Liver (tissue), 9 donors: ENCODE results near the gene NAPSA. TPM values are rescaled to one million over a fixed set of nuclear protein-coding genes. Genes with fewer than 3 reads are reported as not detected.
A peak's percentile ranks its signal among the peaks of the same experiment; 100 is the strongest.
"Not testable (repeated sequence)": the region's sequence is repeated elsewhere in the genome, so short reads cannot be mapped to it uniquely, and the experiment has no call there.

Experiments used
- DNase-seq: peaks from one replicate; pipeline ENCODE4 v3.0.0-alpha.2; 2017; ENCODE audit warnings: low spot score
- H3K27ac ChIP-seq, 2 donors: one replicate each; pipeline ENCODE4 v1.7.0; 2013; ENCODE audit warnings: inconsistent platforms in 2 of 2, low read length in 2 of 2, control low read depth in 1 of 2, low read depth in 1 of 2, mild to moderate bottlenecking in 1 of 2
- H3K27me3 ChIP-seq, 4 donors: one replicate each; pipeline versions ENCODE4 v1.6.1 to v1.7.0; 2013; ENCODE audit warnings: low read length in 3 of 4, inconsistent platforms in 1 of 4, mild to moderate bottlenecking in 1 of 4, moderate library complexity in 1 of 4; ENCODE audit not compliant: control insufficient read depth in 4 of 4, insufficient read depth in 4 of 4
- H3K36me3 ChIP-seq, 4 donors: one replicate each; pipeline versions ENCODE4 v1.6.1 to v1.7.0; 2013; ENCODE audit warnings: low read length in 3 of 4, mild to moderate bottlenecking in 3 of 4, low read depth in 1 of 4, moderate library complexity in 1 of 4; ENCODE audit not compliant: control insufficient read depth in 4 of 4, insufficient read depth in 3 of 4
- H3K4me1 ChIP-seq, 4 donors: one replicate each; pipeline versions ENCODE4 v1.6.1 to v1.7.0; 2013; ENCODE audit warnings: low read length in 3 of 4, mild to moderate bottlenecking in 3 of 4, moderate library complexity in 1 of 4; ENCODE audit not compliant: control insufficient read depth in 4 of 4, insufficient read depth in 4 of 4
- H3K4me3 ChIP-seq, 3 donors: one replicate each; pipeline versions ENCODE4 v1.6.1 to v1.7.0; 2013; ENCODE audit warnings: low read length in 3 of 3, control low read depth in 1 of 3, low read depth in 1 of 3, mild to moderate bottlenecking in 1 of 3
- H3K9ac ChIP-seq, 2 donors: one replicate each; pipeline ENCODE4 v1.7.0; 2013; ENCODE audit warnings: low read length in 2 of 2, mild to moderate bottlenecking in 2 of 2, moderate library complexity in 2 of 2, control low read depth in 1 of 2, low read depth in 1 of 2
- H3K9me3 ChIP-seq, 4 donors: one replicate each; pipeline versions ENCODE4 v1.6.1 to v1.7.0; 2013; ENCODE audit warnings: low read length in 3 of 4; ENCODE audit not compliant: control insufficient read depth in 4 of 4
- GABPA ChIP-seq, 2 donors: IDR thresholded peaks in 1 of 2; conservative IDR thresholded peaks in 1 of 2; 2 replicates each; pipeline ENCODE4 v1.6.1; 2016; ENCODE audit warnings: antibody characterized with exemption in 2 of 2, mild to moderate bottlenecking in 1 of 2, moderate library complexity in 1 of 2
- HNF4A ChIP-seq, 2 donors: conservative IDR thresholded peaks; 2 replicates each; pipeline ENCODE4 v1.6.1; 2016; ENCODE audit warnings: antibody characterized with exemption in 2 of 2, mild to moderate bottlenecking in 2 of 2
- HNF4G ChIP-seq: IDR thresholded peaks from 2 replicates; pipeline ENCODE4 v1.6.1; 2016; ENCODE audit warnings: antibody characterized with exemption
- MAX ChIP-seq: IDR thresholded peaks from 2 replicates; pipeline ENCODE4 v1.6.1; 2016; ENCODE audit warnings: antibody characterized with exemption
- NR2F2 ChIP-seq: IDR thresholded peaks from 2 replicates; pipeline ENCODE4 v1.6.1; 2016; ENCODE audit warnings: antibody characterized with exemption
- RAD21 ChIP-seq, 2 donors: IDR thresholded peaks; 2 replicates each; pipeline ENCODE4 v1.6.1; 2016; ENCODE audit warnings: antibody characterized with exemption in 2 of 2, mild to moderate bottlenecking in 2 of 2
- REST ChIP-seq: IDR thresholded peaks from 2 replicates; pipeline ENCODE4 v1.6.1; 2016; ENCODE audit warnings: antibody characterized with exemption, mild to moderate bottlenecking
- RXRA ChIP-seq, 2 donors: IDR thresholded peaks; 2 replicates each; pipeline ENCODE4 v1.6.1; 2017 to 2018; ENCODE audit warnings: antibody characterized with exemption in 2 of 2, mild to moderate bottlenecking in 1 of 2
- SP1 ChIP-seq: IDR thresholded peaks from 2 replicates; pipeline ENCODE4 v1.6.1; 2018; ENCODE audit warnings: antibody characterized with exemption, mild to moderate bottlenecking
- YY1 ChIP-seq: IDR thresholded peaks from 2 replicates; pipeline ENCODE4 v1.6.1; 2016; ENCODE audit warnings: antibody characterized with exemption, mild to moderate bottlenecking
- WGBS: extraction: QIAGEN DNeasy Blood & Tissue Kit; methylation state at CpG from one replicate; pipeline ENCODE4 v1.1.7; 2013; 5-methylcytosine and 5-hydroxymethylcytosine counted together
- polyA plus RNA-seq, 2 donors: library from polyadenylated mRNA; stranded (reverse) in 1 of 2; unstranded in 1 of 2; fragments of 200-250 nt in 1 of 2; fragments of >200 nt in 1 of 2; fragmentation: Nextera tagmentation in 1 of 2; extraction: Ambion mirVana in 1 of 2; gene quantifications; one replicate each; pipeline versions ENCODE4 v1.2.1 to v1.2.3, GENCODE V29; 2013 to 2015
- total RNA-seq, 2 donors: library from RNA; depleted of rRNA; stranded (reverse); fragments of >200 nt; gene quantifications; one replicate each; pipeline ENCODE4 v1.2.3, GENCODE V29; 2014
- TF ChIP-seq, protein P1 (sequence below): IDR thresholded peaks from 2 replicates; pipeline ENCODE4 v1.6.1; 2016; ENCODE audit warnings: antibody characterized with exemption
- TF ChIP-seq, protein P2 (sequence below): fragments of 150-350 bp; IDR thresholded peaks from 2 replicates; pipeline ENCODE4 v1.5.1; 2017; ENCODE audit warnings: improper control_type of control experiment, low read depth, low read length; ENCODE audit not compliant: missing input control
- donor health status: healthy.
- donor health status: healthy.
- donor health status: healthy.
- donor health status: healthy.
- donor health status: healthy.

NAPSA gene
- total and polyA plus RNA-seq, 4 donors: 0.28 to 0.74 (median 0.54) TPM

DNA sequence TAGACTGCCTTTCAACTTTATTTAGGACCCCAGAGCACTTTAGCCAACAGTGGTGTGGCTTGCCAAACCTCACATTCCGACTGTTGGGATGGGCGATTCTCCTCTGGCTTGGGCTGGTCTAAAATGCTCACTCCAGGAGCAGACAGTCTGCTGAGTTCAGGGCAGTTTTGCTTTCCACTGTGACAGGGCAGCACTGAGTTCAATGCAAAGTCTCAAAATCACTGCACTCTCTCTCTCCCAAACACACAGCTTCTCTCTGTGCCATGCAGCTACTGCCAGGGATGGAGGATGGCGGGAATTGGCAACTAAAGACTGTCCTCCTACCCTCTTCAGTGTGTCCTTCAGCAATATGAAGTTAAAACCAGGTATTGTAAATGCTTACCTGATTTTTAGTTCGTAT is 13.2 kb downstream of the NAPSA start:
- no peak overlapping the region for H3K9ac ChIP-seq
- H3K27ac ChIP-seq: no peak overlapping the region
- TF ChIP-seq SP1 (no peak), RXRA (IDR thresholded peaks at IDR 0.05) (peak in 1 of 2 donors; percentile 45), HNF4A (conservative IDR thresholded peaks at IDR 0.05) (peak in 1 of 2 donors; percentile 73), GABPA (IDR thresholded peaks at IDR 0.05 in 1 of 2, conservative IDR thresholded peaks at IDR 0.05 in 1 of 2) (no peak), MAX (no peak)
- DNase-seq: no peak
- no peaks in the 10 kb centered on the region for H3K9me3 ChIP-seq
- no peak overlapping the region for H3K4me3 ChIP-seq
- no peaks in the 10 kb centered on the region for H3K27me3 ChIP-seq
- WGBS: 60% methylated on average over 4 of the region's 4 CpGs
- H3K36me3 ChIP-seq: no peaks in the 10 kb centered on the region
- H3K4me1 ChIP-seq: peaks cover 2 to 19% (median 9%) of the 10 kb centered on the region in 4 donors

DNA sequence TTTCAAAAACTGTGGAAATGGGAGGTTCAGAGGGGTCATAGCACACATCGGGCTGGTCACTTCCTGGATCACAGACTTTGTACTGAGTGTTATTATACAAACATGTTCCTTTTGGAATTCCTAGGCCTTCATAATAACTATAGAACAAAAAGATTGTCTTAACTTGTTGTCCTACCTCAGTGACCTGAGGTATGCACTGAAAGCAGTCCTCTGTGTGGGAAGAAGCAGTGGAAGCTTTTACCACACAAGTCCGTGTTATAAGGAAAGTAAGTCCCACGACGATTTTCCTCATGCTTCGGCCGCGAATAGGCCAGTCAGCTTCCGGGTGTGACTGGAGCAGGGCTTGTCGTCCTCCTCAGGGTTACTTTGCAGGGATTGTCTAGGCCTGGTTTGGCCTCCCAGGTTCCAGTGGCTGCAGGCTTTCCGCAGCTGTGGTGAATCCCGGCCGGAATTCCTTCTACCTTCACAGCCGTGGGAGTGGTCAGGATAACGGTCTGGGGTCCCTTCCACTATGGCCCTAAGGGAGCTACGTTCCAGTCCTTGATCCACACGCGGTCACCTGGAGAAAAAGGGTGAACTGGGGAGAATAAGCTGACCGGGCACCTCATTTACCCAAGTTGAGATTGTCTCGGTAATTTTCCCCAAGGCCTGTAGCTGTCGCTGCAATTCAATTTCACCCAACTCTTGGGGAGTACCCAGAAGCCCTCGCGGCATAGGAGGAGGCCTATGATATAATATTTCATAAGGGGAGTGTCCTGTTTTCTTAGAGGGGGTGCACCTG is 16.0 kb downstream of the NAPSA start:
- WGBS: 79% methylated on average over 22 of the region's 22 CpGs
- no peak for DNase-seq
- H3K4me1 ChIP-seq: peaks cover 2 to 16% (median 9%) of the 10 kb centered on the region in 4 donors
- H3K27me3 ChIP-seq: no peaks in the 10 kb centered on the region
- peaks cover 0 to 3% (median 1%) of the 10 kb centered on the region in 4 donors for H3K9me3 ChIP-seq
- TF ChIP-seq RAD21 (IDR thresholded peaks at IDR 0.05) (no peak), RXRA (IDR thresholded peaks at IDR 0.05) (peak; percentile 17 to 34), MAX (no peak), HNF4A (conservative IDR thresholded peaks at IDR 0.05) (peak; percentile 56 to 72), NR2F2 (peak; percentile 81), SP1 (peak; percentile 67)
- no peak overlapping the region for H3K4me3 ChIP-seq
- H3K36me3 ChIP-seq: peaks cover 0 to 2% (median 0%) of the 10 kb centered on the region in 4 donors
- H3K27ac ChIP-seq: peak overlapping the region; percentile 28 to 43
- H3K9ac ChIP-seq: no peak overlapping the region

GRCh38 chr19:50347089-50347581 is 18.3 kb downstream of the NAPSA start:
- DNase-seq, H3K27ac ChIP-seq, H3K36me3 ChIP-seq, H3K27me3 ChIP-seq, H3K4me3 ChIP-seq, H3K9ac ChIP-seq, H3K9me3 ChIP-seq: not testable (repeated sequence)
- H3K4me1 ChIP-seq: peaks cover 2 to 16% (median 9%) of the 10 kb centered on the region in 4 donors
- 72% methylated on average over 8 of the region's 8 CpGs for WGBS

DNA sequence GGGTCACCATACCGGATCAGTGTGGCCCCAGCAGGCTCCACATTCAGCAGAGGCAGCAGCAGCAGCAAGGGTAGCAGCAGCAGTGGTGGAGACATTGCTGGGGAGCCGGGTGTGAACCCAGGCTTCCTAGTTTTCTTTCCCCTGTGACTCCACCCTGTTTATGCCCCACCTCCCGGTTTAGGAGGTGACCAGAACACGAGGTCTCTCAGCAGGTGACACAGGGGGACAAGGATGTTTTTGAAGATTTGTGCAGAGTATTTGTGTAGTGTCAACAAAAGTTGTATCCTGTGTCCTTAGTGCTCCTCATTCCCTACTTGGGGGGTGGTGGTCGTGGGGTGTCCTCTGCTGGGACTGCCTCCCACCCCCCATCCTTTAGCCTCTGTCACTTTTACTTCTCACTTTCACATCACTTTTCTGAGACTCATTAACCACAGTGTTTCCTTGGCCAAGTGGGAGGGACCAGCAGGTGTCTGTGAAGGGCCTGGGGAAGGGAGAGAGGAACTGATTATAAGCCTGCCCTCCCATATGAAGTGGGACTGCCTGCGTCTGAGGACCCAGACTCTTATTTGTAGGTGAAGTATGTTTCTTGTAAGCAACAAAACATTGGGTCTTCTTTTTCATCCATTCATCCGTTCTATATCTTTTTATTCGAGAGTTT is 20.6 kb downstream of the NAPSA start:
- peak overlapping the region in 1 of 3 donors; percentile 23 for H3K4me3 ChIP-seq
- DNase-seq: no peak
- WGBS: 78% methylated on average over 8 of the region's 8 CpGs
- no peak for TF ChIP-seq REST
- TF ChIP-seq RAD21 (IDR thresholded peaks at IDR 0.05): no peak
- TF ChIP-seq, protein P1, sequence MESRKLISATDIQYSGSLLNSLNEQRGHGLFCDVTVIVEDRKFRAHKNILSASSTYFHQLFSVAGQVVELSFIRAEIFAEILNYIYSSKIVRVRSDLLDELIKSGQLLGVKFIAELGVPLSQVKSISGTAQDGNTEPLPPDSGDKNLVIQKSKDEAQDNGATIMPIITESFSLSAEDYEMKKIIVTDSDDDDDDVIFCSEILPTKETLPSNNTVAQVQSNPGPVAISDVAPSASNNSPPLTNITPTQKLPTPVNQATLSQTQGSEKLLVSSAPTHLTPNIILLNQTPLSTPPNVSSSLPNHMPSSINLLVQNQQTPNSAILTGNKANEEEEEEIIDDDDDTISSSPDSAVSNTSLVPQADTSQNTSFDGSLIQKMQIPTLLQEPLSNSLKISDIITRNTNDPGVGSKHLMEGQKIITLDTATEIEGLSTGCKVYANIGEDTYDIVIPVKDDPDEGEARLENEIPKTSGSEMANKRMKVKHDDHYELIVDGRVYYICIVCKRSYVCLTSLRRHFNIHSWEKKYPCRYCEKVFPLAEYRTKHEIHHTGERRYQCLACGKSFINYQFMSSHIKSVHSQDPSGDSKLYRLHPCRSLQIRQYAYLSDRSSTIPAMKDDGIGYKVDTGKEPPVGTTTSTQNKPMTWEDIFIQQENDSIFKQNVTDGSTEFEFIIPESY: no peak
- no peak for TF ChIP-seq HNF4G
- TF ChIP-seq, protein P2, sequence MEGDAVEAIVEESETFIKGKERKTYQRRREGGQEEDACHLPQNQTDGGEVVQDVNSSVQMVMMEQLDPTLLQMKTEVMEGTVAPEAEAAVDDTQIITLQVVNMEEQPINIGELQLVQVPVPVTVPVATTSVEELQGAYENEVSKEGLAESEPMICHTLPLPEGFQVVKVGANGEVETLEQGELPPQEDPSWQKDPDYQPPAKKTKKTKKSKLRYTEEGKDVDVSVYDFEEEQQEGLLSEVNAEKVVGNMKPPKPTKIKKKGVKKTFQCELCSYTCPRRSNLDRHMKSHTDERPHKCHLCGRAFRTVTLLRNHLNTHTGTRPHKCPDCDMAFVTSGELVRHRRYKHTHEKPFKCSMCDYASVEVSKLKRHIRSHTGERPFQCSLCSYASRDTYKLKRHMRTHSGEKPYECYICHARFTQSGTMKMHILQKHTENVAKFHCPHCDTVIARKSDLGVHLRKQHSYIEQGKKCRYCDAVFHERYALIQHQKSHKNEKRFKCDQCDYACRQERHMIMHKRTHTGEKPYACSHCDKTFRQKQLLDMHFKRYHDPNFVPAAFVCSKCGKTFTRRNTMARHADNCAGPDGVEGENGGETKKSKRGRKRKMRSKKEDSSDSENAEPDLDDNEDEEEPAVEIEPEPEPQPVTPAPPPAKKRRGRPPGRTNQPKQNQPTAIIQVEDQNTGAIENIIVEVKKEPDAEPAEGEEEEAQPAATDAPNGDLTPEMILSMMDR: no peak
- TF ChIP-seq YY1: no peak

More for the DNA sequence above, 20.6 kb downstream of the NAPSA start:
- H3K27ac ChIP-seq: no peak overlapping the region
- H3K36me3 ChIP-seq: peaks cover 0 to 2% (median 0%) of the 10 kb centered on the region in 4 donors
- H3K9me3 ChIP-seq: peaks cover 0 to 3% (median 1%) of the 10 kb centered on the region in 4 donors
- H3K27me3 ChIP-seq: no peaks in the 10 kb centered on the region
- no peak overlapping the region for H3K9ac ChIP-seq
- peaks cover 2 to 19% (median 9%) of the 10 kb centered on the region in 4 donors for H3K4me1 ChIP-seq
